CD4-positive, alpha-beta T cell treated with Interleukin-4 for 4 hours (primary cell): ENCODE results near the gene HUS1.
"Not testable (repeated sequence)": the region's sequence is repeated elsewhere in the genome, so short reads cannot be mapped to it uniquely, and the experiment has no call there.

Experiments used
- DNase-seq: peaks from one replicate; pipeline ENCODE4 v3.0.0-alpha.2; 2020

The HUS1 gene

GRCh38 chr7:47979145-47979831 lies at the start of gene HUS1:
HUS1 (minus strand) TSS chr7:47979615; CDS start chr7:47979519, 96 bp downstream.
- DNase-seq: peak; percentile 96

GRCh38 chr7:48028938-48029337 lies 49.5 kb upstream of the HUS1 start, which contains the start of gene SUN3:
SUN3 (minus strand) TSS chr7:48029107; CDS start chr7:48028938, 169 bp downstream.
- DNase-seq: no peak

GRCh38 chr7:48025624-48026023 lies 46.2 kb upstream of the HUS1 start:
- no peak for DNase-seq

GRCh38 chr7:48017674-48018073 lies 38.3 kb upstream of the HUS1 start:
- DNase-seq: no peak

- DNase-seq: no peak
Measured at GRCh38 chr7:48016641-48017040, 37.2 kb upstream of the HUS1 start.

- no peak for DNase-seq
Measured at GRCh38 chr7:48011951-48012350, 32.5 kb upstream of the HUS1 start.

- DNase-seq: no peak
Measured at GRCh38 chr7:48011323-48011722, 31.9 kb upstream of the HUS1 start.

- no peak for DNase-seq
Measured at GRCh38 chr7:48009954-48010353, 30.5 kb upstream of the HUS1 start.

- no peak for DNase-seq
Measured at GRCh38 chr7:48009257-48009656, 29.8 kb upstream of the HUS1 start.

- no peak for DNase-seq
Measured at GRCh38 chr7:48006866-48007265, 27.5 kb upstream of the HUS1 start.

- no peak for DNase-seq
Measured at GRCh38 chr7:48004638-48005037, 25.2 kb upstream of the HUS1 start.

GRCh38 chr7:48004032-48004431 lies 24.6 kb upstream of the HUS1 start:
- DNase-seq: no peak

- DNase-seq: not testable (repeated sequence)
Measured at GRCh38 chr7:48000164-48000563, 20.7 kb upstream of the HUS1 start.

GRCh38 chr7:47999413-47999812 lies 20.0 kb upstream of the HUS1 start:
- no peak for DNase-seq

- DNase-seq: no peak
Measured at GRCh38 chr7:47992446-47992845, 13.0 kb upstream of the HUS1 start.

- peak; percentile 87 for DNase-seq
Measured at GRCh38 chr7:47991741-47992311, 12.4 kb upstream of the HUS1 start.

GRCh38 chr7:47991270-47991669 lies 11.9 kb upstream of the HUS1 start:
- DNase-seq: no peak

GRCh38 chr7:47990592-47990991 lies 11.2 kb upstream of the HUS1 start:
- no peak for DNase-seq

- not testable (repeated sequence) for DNase-seq
Measured at GRCh38 chr7:47989607-47990400, 10.4 kb upstream of the HUS1 start.

GRCh38 chr7:47988496-47989386 lies 9.3 kb upstream of the HUS1 start:
- DNase-seq: no peak

- DNase-seq: no peak
Measured at GRCh38 chr7:47982610-47983009, 3.2 kb upstream of the HUS1 start.

- DNase-seq: not testable (repeated sequence)
Measured at GRCh38 chr7:47980648-47981047, 1.2 kb upstream of the HUS1 start.

- no peak for DNase-seq
Measured at GRCh38 chr7:47979832-47980181, 392 bp upstream of the HUS1 start.
